Measurements from ENCODE around the gene NDOR1. TPM values are rescaled to one million over a fixed set of nuclear protein-coding genes. Genes with fewer than 3 reads are reported as not detected.

Gene NDOR1
- total RNA-seq, 4 donors from 2014 or later, result 9.4 to 20.1 (median 14.3) TPM

DNA sequence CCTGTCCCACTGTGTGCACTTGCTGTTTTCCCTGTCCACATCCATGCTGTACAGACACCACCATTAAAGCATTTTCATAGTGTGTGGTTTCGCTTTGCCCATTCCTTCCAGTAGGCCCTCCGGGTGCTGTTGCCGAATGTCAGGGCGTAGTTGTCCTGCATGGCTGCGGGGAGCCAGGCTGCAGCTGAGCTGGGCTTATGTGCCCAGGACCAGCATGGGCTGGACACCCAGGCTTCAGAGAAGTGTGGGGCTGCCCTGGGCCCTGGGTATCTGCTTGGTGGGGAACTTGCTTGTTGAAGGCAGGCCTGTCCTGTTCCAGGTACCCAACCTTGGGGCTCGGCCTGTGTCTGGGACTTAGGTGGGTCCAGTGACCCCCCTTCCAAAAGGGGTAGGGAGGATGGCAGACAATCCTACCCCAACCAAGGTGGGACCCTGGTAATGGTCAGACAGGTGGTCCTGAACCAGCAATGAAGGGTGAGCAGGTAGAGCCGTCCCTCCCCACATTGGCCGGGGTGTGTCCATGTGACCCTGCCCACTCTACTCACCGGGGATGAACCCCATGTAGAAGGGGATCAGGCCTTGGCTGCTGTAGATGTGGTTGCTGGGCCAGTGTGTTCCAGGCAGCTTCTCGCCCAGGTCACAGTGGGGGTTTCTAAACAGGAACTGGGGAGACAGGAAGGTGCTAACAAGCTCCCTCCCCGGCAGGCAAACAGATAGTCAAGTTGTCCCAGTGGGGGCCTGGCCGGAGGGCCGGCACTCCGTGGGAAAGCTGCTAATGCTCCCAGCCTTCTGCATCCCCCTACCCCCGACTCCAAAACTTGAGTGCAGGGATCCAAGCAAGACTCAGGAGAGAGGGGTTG lies 38.4 kb downstream of the NDOR1 start:
- peaks cover 0 to 45% (median 21%) of the 10 kb centered on the region in 4 donors for H3K4me1 ChIP-seq
- H3K9me3 ChIP-seq, result no peaks in the 10 kb centered on the region
- DNase-seq (ENCODE audit: low spot score in 2 of 2), result no peak
- TF ChIP-seq POLR2A (IDR thresholded peaks at IDR 0.05) (no peak), EP300 (IDR thresholded peaks at IDR 0.05) (no peak), CTCF (IDR thresholded peaks at IDR 0.05) (no peak)
- H3K36me3 ChIP-seq, result peaks cover 0 to 20% (median 10%) of the 10 kb centered on the region in 3 donors
- H3K4me3 ChIP-seq, result no peak overlapping the region
- no peak overlapping the region for H3K27ac ChIP-seq
- H3K27me3 ChIP-seq, result no peaks in the 10 kb centered on the region
- 64 to 81% methylated on average over 11 to 14 of the region's 15 CpGs for WGBS, 2 donors

- no peaks in the 10 kb centered on the region for H3K27me3 ChIP-seq
- TF ChIP-seq POLR2A (IDR thresholded peaks at IDR 0.05) (no peak), EP300 (IDR thresholded peaks at IDR 0.05) (no peak), CTCF (IDR thresholded peaks at IDR 0.05) (no peak)
- WGBS, 2 donors, result 57 to 74% methylated on average over 23 to 30 of the region's 36 CpGs
- H3K4me3 ChIP-seq, result no peak overlapping the region
- peaks cover 0 to 20% (median 10%) of the 10 kb centered on the region in 3 donors for H3K36me3 ChIP-seq
- no peak overlapping the region for H3K27ac ChIP-seq
- no peak for DNase-seq (ENCODE audit: low spot score in 2 of 2)
- no peaks in the 10 kb centered on the region for H3K9me3 ChIP-seq
- peaks cover 0 to 36% (median 17%) of the 10 kb centered on the region in 4 donors for H3K4me1 ChIP-seq
Measured at GRCh38 chr9:137244486-137245449, 39.3 kb downstream of the NDOR1 start.

- Histone ChIP-seq H3K4me1 (peaks cover 0 to 39% (median 16%) of the 10 kb centered on the region in 4 donors), H3K9me3 (no peaks in the 10 kb centered on the region), H3K4me3 (no peak overlapping the region), H3K36me3 (peaks cover 0 to 20% (median 10%) of the 10 kb centered on the region in 3 donors), H3K27ac (no peak overlapping the region), H3K27me3 (no peaks in the 10 kb centered on the region)
- WGBS, 2 donors, result 88 to 90% methylated on average over 24 to 25 of the region's 25 CpGs
- DNase-seq (ENCODE audit: low spot score in 2 of 2), result no peak
- TF ChIP-seq EP300 (IDR thresholded peaks at IDR 0.05) (no peak), CTCF (IDR thresholded peaks at IDR 0.05) (no peak), POLR2A (IDR thresholded peaks at IDR 0.05) (no peak)
Measured at GRCh38 chr9:137245450-137246421, 40.2 kb downstream of the NDOR1 start.

DNA sequence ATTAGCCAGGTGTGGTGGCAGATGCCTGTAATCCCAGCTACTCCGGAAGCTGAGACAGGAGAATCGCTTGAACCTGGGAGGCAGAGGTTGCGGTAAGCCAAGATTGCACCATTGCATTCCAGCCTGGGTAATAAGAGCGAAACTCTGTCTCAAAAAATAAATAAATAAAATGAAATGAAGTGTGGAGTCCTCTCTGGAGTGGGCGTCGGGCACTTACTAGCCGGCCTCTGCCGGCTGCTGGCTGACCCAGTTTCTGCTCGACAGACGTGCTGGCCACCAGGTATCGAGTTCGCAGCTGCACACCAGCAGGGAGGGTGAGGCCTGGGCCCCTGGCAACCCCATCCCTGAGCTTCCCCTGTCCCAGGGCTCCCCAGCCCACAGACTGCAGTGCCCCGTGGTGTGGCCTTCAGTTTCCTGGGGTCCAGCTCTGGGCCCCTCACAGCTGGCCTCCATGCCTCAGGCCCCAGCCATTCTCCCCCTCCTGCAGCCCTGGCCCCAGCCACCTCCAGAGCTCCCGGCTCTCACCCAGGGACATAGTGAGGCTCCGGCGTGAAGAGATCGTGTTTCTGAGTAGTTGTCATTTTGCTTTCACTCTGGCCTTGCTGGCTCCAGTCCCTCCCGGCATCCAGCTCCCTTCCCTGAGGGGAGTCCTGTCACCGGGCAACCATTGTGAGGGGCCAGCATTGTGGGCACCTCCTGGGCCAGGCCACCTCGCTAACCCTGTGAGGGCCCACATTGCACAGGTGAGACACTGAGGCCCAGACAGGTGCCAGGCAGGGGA lies 41.8 kb downstream of the NDOR1 start:
- Histone ChIP-seq H3K27ac (no peak overlapping the region), H3K9me3 (no peaks in the 10 kb centered on the region), H3K36me3 (peaks cover 0 to 16% (median 8%) of the 10 kb centered on the region in 3 donors), H3K27me3 (no peaks in the 10 kb centered on the region), H3K4me1 (peaks cover 0 to 36% (median 8%) of the 10 kb centered on the region in 4 donors), H3K4me3 (no peak overlapping the region)
- no peak for DNase-seq (ENCODE audit: low spot score in 2 of 2)
- TF ChIP-seq CTCF (IDR thresholded peaks at IDR 0.05) (no peak), EP300 (IDR thresholded peaks at IDR 0.05) (no peak), POLR2A (IDR thresholded peaks at IDR 0.05) (no peak)
- 68% methylated on average over 20 of the region's 20 CpGs for WGBS, 2 donors
